H1 (cell line): ENCODE data around the gene PPP1R14B. TPM values are rescaled to one million over a fixed set of nuclear protein-coding genes. Genes with fewer than 3 reads are reported as not detected.

Experiments used
- CTCF ChIA-PET: fragments of 300-600 bp; sonication (Branson Sonifier 250); formaldehyde crosslinking; loops from one replicate; lab custom pipeline; 2021; ENCODE audit not compliant: partially characterized antibody; lab: Charles Lee
- POLR2A ChIA-PET: fragments of 300-600 bp; sonication (Branson Sonifier 250); formaldehyde crosslinking; loops from one replicate; lab custom pipeline; 2021; ENCODE audit warnings: inconsistent platforms; ENCODE audit not compliant: partially characterized antibody; lab: Charles Lee
- DNase-seq, 2 experiments: peaks; one replicate each; pipeline versions ENCODE4 v3.0.0 to v3.0.0-alpha.2; 2010 to 2022; ENCODE audit warnings: low spot score in 2 of 2, low read depth in 1 of 2, mixed read lengths in 1 of 2
- FAIRE-seq: peaks from 2 replicates; lab custom pipeline; 2011; peaks lifted over from hg19 to GRCh38; lab: Jason Lieb, UNC
- H2AFZ ChIP-seq: 2 replicates; pipeline ENCODE4 v1.8.1; 2012; ENCODE audit warnings: low read length, inconsistent platforms
- H2AK5ac ChIP-seq: 2 replicates; pipeline ENCODE4 v1.6.1; 2013; ENCODE audit warnings: low read depth, low read length
- H2BK120ac ChIP-seq: replicated peaks from 2 replicates; pipeline ENCODE3; 2013; ENCODE audit warnings: low read depth, low read length, inconsistent platforms
- H2BK12ac ChIP-seq: 2 replicates; pipeline ENCODE4 v1.6.1; 2013; ENCODE audit warnings: low read depth, low read length
- H2BK15ac ChIP-seq: 2 replicates; pipeline ENCODE4 v1.6.1; 2013; ENCODE audit warnings: low read length
- H2BK20ac ChIP-seq: 2 replicates; pipeline ENCODE4 v1.6.1; 2013; ENCODE audit warnings: low read length
- H2BK5ac ChIP-seq: 2 replicates; pipeline ENCODE4 v1.6.1; 2013; ENCODE audit warnings: low read depth, low read length
- H3K14ac ChIP-seq: 2 replicates; pipeline ENCODE4 v1.6.1; 2013; ENCODE audit warnings: inconsistent platforms; ENCODE audit not compliant: insufficient read length
- H3K18ac ChIP-seq: 2 replicates; pipeline ENCODE4 v1.6.1; 2013; ENCODE audit warnings: low read length; ENCODE audit errors: extremely low read depth
- H3K23ac ChIP-seq: 2 replicates; pipeline ENCODE4 v1.6.1; 2013; ENCODE audit warnings: inconsistent platforms; ENCODE audit not compliant: insufficient read length
- H3K23me2 ChIP-seq: 2 replicates; pipeline ENCODE4 v1.6.1; 2013; ENCODE audit warnings: low read depth, low read length
- H3K27ac ChIP-seq: 2 replicates; pipeline ENCODE4 v1.6.1; 2011; ENCODE audit warnings: low read depth, low read length, inconsistent platforms
- H3K27me3 ChIP-seq, 4 experiments: replicated peaks in 1 of 4; 1 replicate in 1 of 4; 2 replicates in 3 of 4; pipeline versions ENCODE4 v1.6.1 to v1.8.1; 2011 to 2013; ENCODE audit warnings: low read length in 3 of 4, mild to moderate bottlenecking in 3 of 4, inconsistent platforms in 2 of 4, mixed read lengths in 2 of 4, moderate library complexity in 1 of 4; ENCODE audit not compliant: control insufficient read depth in 3 of 4, insufficient read depth in 3 of 4; ENCODE audit errors: extremely low read depth in 1 of 4
- H3K36me3 ChIP-seq, 4 experiments: 2 replicates each; pipeline versions ENCODE4 v1.6.1 to v1.8.1; 2011 to 2013; ENCODE audit warnings: mild to moderate bottlenecking in 4 of 4, low read length in 3 of 4, moderate library complexity in 2 of 4, control low read depth in 1 of 4, inconsistent platforms in 1 of 4; ENCODE audit not compliant: insufficient read depth in 4 of 4, control insufficient read depth in 2 of 4
- H3K4ac ChIP-seq: replicated peaks from 2 replicates; pipeline ENCODE3; 2013; ENCODE audit warnings: low read length, low read depth, mixed read lengths, inconsistent platforms; ENCODE audit not compliant: insufficient read length
- H3K4me1 ChIP-seq, 4 experiments: replicated peaks in 1 of 4; 1 replicate in 1 of 4; 2 replicates in 3 of 4; pipeline versions ENCODE4 v1.6.1 to v1.8.1; 2011 to 2013; ENCODE audit warnings: low read length in 3 of 4, inconsistent platforms in 2 of 4, mixed read lengths in 1 of 4; ENCODE audit not compliant: insufficient read depth in 4 of 4, control insufficient read depth in 3 of 4
- H3K4me2 ChIP-seq, 2 experiments: 2 replicates each; pipeline versions ENCODE4 v1.6.1 to v1.8.1; 2011 to 2013; ENCODE audit warnings: low read depth in 2 of 2, low read length in 2 of 2, control low read depth in 1 of 2, inconsistent platforms in 1 of 2, mild to moderate bottlenecking in 1 of 2; ENCODE audit not compliant: insufficient read depth in 1 of 2
- H3K4me3 ChIP-seq, 4 experiments: fragments of 200-600, 300-600 bp in 1 of 4; sonication (generic), shearing (Covaris generic), sonication (Bioruptor Twin) in 1 of 4; 2 replicates each; pipeline versions ENCODE4 v1.5.1 to v1.8.1; 2011 to 2016; ENCODE audit warnings: low read length in 4 of 4, low read depth in 3 of 4, control low read depth in 2 of 4, inconsistent platforms in 2 of 4, mild to moderate bottlenecking in 2 of 4, mixed read lengths in 1 of 4, moderate library complexity in 1 of 4; ENCODE audit not compliant: insufficient read depth in 2 of 4; ENCODE audit errors: extremely low read depth in 1 of 4
- H3K56ac ChIP-seq: replicated peaks from 2 replicates; pipeline ENCODE3; 2013; ENCODE audit warnings: low read depth, mild to moderate bottlenecking, mixed read lengths, low read length, inconsistent platforms; ENCODE audit not compliant: insufficient read length
- H3K79me1 ChIP-seq: 2 replicates; pipeline ENCODE4 v1.6.1; 2013; ENCODE audit warnings: low read depth, low read length, control low read depth
- H3K79me2 ChIP-seq, 2 experiments: 2 replicates each; pipeline versions ENCODE4 v1.6.1 to v1.8.1; 2012 to 2013; ENCODE audit warnings: low read length in 2 of 2, mild to moderate bottlenecking in 2 of 2, inconsistent platforms in 1 of 2; ENCODE audit not compliant: insufficient read depth in 2 of 2, control insufficient read depth in 1 of 2
- H3K9ac ChIP-seq, 4 experiments: replicated peaks in 1 of 4; 1 replicate in 1 of 4; 2 replicates in 3 of 4; pipeline versions ENCODE4 v1.6.1 to v1.8.1; 2011 to 2013; ENCODE audit warnings: low read depth in 3 of 4, low read length in 3 of 4, control low read depth in 2 of 4, mild to moderate bottlenecking in 2 of 4, moderate library complexity in 2 of 4, inconsistent platforms in 1 of 4; ENCODE audit errors: extremely low read depth in 1 of 4
- H3K9me3 ChIP-seq, 2 experiments: 2 replicates each; pipeline versions ENCODE4 v1.6.1 to v1.8.1; 2012 to 2013; ENCODE audit warnings: mild to moderate bottlenecking in 2 of 2, moderate library complexity in 2 of 2, control low read depth in 1 of 2, inconsistent platforms in 1 of 2, low read depth in 1 of 2, low read length in 1 of 2, mixed read lengths in 1 of 2; ENCODE audit not compliant: insufficient read depth in 2 of 2
- H4K20me1 ChIP-seq, 2 experiments: replicated peaks in 1 of 2; 2 replicates each; pipeline versions ENCODE3 to v1.8.1; 2011 to 2013; ENCODE audit warnings: inconsistent platforms in 2 of 2, low read length in 2 of 2, mild to moderate bottlenecking in 1 of 2; ENCODE audit not compliant: insufficient read depth in 2 of 2, control insufficient read depth in 1 of 2
- H4K5ac ChIP-seq: 2 replicates; pipeline ENCODE4 v1.6.1; 2013; ENCODE audit warnings: low read length, low read depth, mixed read lengths, inconsistent platforms; ENCODE audit not compliant: insufficient read length
- H4K8ac ChIP-seq: 2 replicates; pipeline ENCODE4 v1.8.0; 2013; ENCODE audit warnings: mild to moderate bottlenecking, moderate library complexity, low read length, inconsistent platforms; ENCODE audit not compliant: insufficient read depth; ENCODE audit errors: extremely low read depth
- H4K91ac ChIP-seq: replicated peaks from 2 replicates; pipeline ENCODE3; 2013; ENCODE audit warnings: low read length, mixed read lengths, inconsistent platforms; ENCODE audit not compliant: insufficient read length
- CHD2 ChIP-seq: IDR thresholded peaks from 2 replicates; pipeline ENCODE4 v1.6.1; 2012; ENCODE audit warnings: low read length, improper control_type of control experiment
- CREB1 ChIP-seq: IDR thresholded peaks from 2 replicates; pipeline ENCODE4 v1.6.1; 2012; ENCODE audit warnings: inconsistent platforms
- MAFK ChIP-seq: IDR thresholded peaks from 2 replicates; pipeline ENCODE4 v1.6.1; 2012; ENCODE audit warnings: low read depth, mild to moderate bottlenecking, improper control_type of control experiment, low read length
- WGBS, 2 experiments: shearing (Covaris generic) in 1 of 2; methylation state at CpG; one replicate each; pipeline versions ENCODE4 v1.1.6 to v1.1.7; 2013 to 2015; ENCODE audit warnings: low lambda C conversion rate in 2 of 2, mixed read lengths in 2 of 2, inconsistent platforms in 1 of 2, low coverage in 1 of 2, missing lambda C conversion rate in 1 of 2; ENCODE audit not compliant: insufficient replicate concordance in 2 of 2, insufficient coverage in 1 of 2, insufficient read length in 1 of 2; ENCODE audit errors: extremely low coverage in 1 of 2, missing lambda C conversion rate in 1 of 2; 5-methylcytosine and 5-hydroxymethylcytosine counted together
- polyA plus RNA-seq, 7 experiments: library from polyadenylated mRNA; depleted of rRNA in 3 of 7; stranded (reverse) in 5 of 7; unstranded in 2 of 7; fragments of >200 nt in 5 of 7; fragments of 200-250 nt in 2 of 7; gene quantifications; 1 replicate in 5 of 7; 2 replicates in 1 of 7; 4 replicates in 1 of 7; pipeline versions ENCODE4 v1.2.1 to v1.2.3, GENCODE V29; 2011 to 2013; ENCODE audit warnings: missing spikeins in 2 of 7, mixed read lengths in 2 of 7
- total RNA-seq: library from RNA; stranded (reverse); fragmentation: NEBNext Ultra II Directional; extraction: Animal tissue kit (Norgen Biotek cat#: 25700); gene quantifications from 2 replicates; pipeline ENCODE4 v1.2.1, GENCODE V29; 2021

Gene PPP1R14B
- total and polyA plus RNA-seq, 2 of the 8 experiments (the other 6 are each of a cell fraction or from before 2014, with no cell fraction given): 265 to 419 TPM

- 18% methylated on average over 24 of the region's 44 CpGs; no CpG with 5 or more reads in 1 of the 2 experiments for WGBS, 2 experiments
- peak within 1 kb of the TSS; percentile 68; the same call in 1 of the 2 replicates for H3K27ac ChIP-seq
- TF ChIP-seq MAFK (no peak), CHD2 (peak; percentile 73; the same call in 1 of the 2 replicates), CREB1 (peak; percentile 88)
These were observed 37.6 kb upstream of the PPP1R14B start, which contains the start of gene BAD for GRCh38 chr11:64284048-64284961. Gene BAD, minus strand, starts transcription at chr11:64284665. Its CDS starts 297 bp downstream, at chr11:64284368.

More at GRCh38 chr11:64284048-64284961, 37.6 kb upstream of the PPP1R14B start, which contains the start of gene BAD:
- ChIA-PET POLR2A (interaction anchor here (0.6 to 9.5 kb wide), 13 partner anchors 8 to 76 kb away, joined by 3 to 79 read pairs (median 5); partner anchors contain the start of genes CATSPERZ, ESRRA and PPP1R14B), CTCF (interaction anchor here (0.6 to 11.4 kb wide), 11 partner anchors 10 to 1733 kb away, joined by 3 to 134 read pairs (median 4); partner anchors contain the start of genes CATSPERZ, ESRRA, PRDX5 and TRMT112)
- Histone ChIP-seq H2AFZ (no peak within 1 kb of the TSS), H3K4me3 (peak within 1 kb of the TSS; percentile 49 to 70 (median 69)), H3K27me3 (peaks cover 0 to 7% (median 3%) of the 10 kb centered on the region in 4 experiments; a peak in 3 of 7 replicates), H3K23me2 (peaks cover 10% of the 10 kb centered on the region; the same call in 1 of the 2 replicates), H4K20me1 (peaks cover 0 to 6% of the 10 kb centered on the region in 2 experiments), H3K9me3 (no peaks in the 10 kb centered on the region), H3K14ac (no peak within 1 kb of the TSS), H3K36me3 (no peaks in the 10 kb centered on the region), H3K4me1 (peaks cover 0 to 8% (median 4%) of the 10 kb centered on the region in 4 experiments; a peak in 4 of 7 replicates), H4K5ac (peak within 1 kb of the TSS; percentile 89), H4K8ac (peak within 1 kb of the TSS; percentile 81), H2BK5ac (peak within 1 kb of the TSS; percentile 81; the same call in 1 of the 2 replicates), H3K4ac (peak within 1 kb of the TSS; percentile 72), H4K91ac (peak within 1 kb of the TSS; percentile 83), H3K56ac (peak within 1 kb of the TSS; percentile 67), H3K4me2 (peak within 1 kb of the TSS; percentile 59 to 96), H2BK12ac (no peak within 1 kb of the TSS), H3K79me1 (no peaks in the 10 kb centered on the region; the same call in 1 of the 2 replicates), H3K23ac (no peak within 1 kb of the TSS), H3K18ac (peak within 1 kb of the TSS; percentile 67), H2BK20ac (no peak within 1 kb of the TSS), H3K79me2 (no peaks in the 10 kb centered on the region), H2BK15ac (no peak within 1 kb of the TSS; the same call in 1 of the 2 replicates), H2AK5ac (no peak within 1 kb of the TSS), H3K9ac (peak within 1 kb of the TSS in 3 of 4 experiments; percentile 6 to 58 (median 56); a peak in 5 of 7 replicates), H2BK120ac (no peak within 1 kb of the TSS)
- DNase-seq (peak in 1 of 2 experiments; percentile 96), FAIRE-seq (no peak)
